NCI-H2171 (cell line): ENCODE results near the gene CFAP46.
A peak's percentile ranks its signal among the peaks of the same experiment; 100 is the strongest.

Source experiments
- DNase-seq: peaks from one replicate; lab custom pipeline; 2025; lab: John Stamatoyannopoulos, UW

CFAP46 gene

GRCh38 chr10:132861884-132862461 is 80.4 kb downstream of the CFAP46 start:
- DNase-seq, result no peak

DNA sequence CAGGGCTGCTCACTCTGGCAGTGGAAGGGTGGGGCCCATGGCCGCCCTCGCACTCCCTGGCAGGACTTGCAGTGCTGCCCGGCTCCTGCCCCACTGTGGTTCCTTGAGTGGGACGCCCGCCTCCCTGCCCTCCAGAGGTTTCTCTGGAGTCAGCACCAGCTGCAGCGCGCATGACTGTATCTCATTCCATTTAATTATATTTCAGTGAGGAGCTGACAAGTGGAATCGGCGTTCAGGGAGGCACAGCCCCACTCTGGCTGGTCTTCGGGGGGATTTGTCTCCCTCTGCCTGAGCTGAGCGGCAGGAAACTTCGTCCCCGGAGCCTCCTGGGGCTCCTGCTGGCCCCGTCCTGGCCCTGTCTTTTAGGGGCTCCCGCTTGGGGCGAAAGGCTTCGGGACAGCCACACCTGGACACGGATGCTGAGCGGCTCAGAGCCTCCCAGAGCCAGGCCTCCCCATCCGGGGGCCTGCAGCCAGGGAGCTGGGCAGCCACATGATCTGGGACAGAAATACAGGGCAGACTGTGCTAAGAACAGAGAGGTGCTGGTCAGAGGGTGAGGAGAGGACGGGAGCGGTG is 81.2 kb downstream of the CFAP46 start:
- DNase-seq, result no peak

- DNase-seq, result no peak
Measured at GRCh38 chr10:132860532-132860931, 81.8 kb downstream of the CFAP46 start.

DNA sequence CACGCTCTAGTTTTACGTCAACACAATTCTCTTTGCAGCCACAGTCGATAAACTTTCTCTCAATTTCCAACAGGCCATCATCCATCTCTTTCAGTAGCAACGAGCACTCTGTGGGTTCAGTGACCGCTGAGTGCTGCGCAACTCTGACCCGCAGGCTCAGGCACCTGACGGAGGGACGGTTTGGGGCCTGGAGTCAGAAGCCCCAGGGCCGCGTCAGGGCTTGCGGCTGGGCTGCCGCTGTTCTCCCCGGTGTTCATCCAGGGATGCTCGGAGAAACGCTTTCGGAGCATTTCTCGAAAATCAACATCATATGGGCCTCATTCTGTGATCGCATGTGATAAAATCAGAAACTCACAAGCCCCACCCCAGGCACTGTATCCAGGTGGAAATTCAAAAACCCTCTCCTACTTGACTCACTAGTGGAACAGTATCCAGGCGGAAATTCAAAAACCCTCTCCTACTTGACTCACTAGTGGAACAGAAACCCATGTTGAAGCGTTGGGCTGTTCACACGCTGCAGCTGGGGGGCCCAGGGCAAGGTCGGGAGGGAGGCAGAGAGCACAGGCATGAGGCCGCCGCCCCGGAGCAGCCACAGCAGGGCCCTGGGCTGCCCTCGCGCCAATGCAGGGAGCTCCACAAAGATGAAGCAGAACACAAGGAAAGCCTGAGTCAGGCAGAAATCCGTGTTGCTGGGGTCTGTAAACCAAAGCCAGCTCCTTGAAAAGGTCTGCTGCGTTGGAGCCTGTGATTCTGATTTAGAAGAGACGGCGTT is 83.1 kb downstream of the CFAP46 start:
- no peak for DNase-seq

DNA sequence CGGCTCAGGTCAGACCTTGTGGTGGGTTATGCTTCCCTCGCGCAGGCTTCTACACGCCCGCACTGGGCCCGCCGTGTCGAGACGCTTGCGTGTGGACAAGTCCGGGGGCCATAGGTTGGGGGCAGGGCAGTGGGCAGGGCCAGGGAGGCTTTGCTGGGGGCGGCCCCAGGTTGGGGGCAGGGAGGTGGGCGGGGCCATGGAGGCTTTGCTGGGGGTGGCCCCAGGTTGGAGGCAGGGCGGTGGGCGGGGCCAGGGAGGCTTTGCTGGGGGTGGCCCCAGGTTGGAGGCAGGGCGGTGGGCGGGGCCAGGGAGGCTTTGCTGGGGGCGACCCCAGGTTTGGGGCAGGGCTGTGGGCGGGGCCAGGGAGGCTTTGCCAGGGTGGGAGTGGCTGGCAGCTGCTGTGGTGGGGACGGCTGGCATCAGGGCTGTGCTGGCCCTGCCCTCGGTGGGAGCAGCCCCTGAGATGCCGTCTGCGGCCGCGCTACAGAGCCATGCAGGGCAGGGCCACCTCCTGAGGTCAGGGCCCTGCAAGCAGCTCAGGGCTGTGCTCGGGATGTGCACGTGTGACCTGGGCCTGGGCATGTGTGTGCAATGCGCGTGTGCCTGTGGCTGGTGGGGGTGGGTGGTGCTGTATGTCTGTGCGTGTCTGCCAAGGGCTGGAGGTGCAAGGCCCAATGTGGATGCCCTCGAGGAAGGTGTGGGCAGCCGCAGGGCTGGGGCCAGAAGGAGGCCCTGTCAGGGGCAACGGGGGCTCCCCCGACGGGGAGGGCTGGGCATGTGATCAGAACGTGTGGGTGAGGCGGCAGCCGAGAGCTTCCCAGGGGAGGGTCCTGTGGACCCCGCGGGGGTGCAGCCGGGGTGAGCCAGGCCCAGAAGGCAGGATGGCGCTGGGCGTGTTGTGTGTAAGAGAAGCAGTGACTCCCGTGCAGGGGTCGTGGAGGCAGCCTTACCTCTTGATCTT is 84.0 kb downstream of the CFAP46 start:
- DNase-seq, result no peak

DNA sequence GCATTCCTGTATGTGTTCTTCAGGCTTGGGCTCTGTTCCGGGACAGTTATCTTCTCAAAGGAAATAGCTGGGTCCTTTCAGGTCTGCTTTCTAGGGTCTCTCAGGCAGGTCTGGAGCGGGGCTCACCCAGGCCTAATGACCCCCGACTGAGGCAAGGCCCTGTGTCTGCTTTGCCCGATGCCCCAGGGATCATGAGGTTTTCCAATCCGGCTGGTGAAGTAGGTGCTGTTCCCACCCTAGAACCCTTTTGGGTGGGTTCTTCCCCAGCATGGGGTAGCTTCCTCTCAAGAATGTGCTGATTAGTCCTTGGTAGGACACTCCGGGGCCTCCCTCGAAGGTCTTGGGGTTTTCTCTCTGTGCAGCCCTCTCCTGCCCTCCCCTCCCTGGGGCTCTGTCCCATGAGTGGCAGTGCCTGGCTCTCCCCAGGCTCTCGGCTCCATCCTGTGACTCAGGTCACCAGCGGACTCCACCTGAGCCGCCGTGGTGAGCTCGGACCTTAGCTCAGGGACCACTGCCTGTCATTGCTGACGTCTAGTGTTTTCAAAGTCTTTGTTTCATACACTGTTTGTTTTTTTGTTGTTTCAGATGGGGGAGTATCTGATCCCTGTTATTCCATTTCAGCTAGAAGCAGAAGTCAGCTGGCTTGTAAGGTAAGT is 85.4 kb downstream of the CFAP46 start:
- DNase-seq, result no peak

GRCh38 chr10:132855889-132856288 is 86.5 kb downstream of the CFAP46 start:
- DNase-seq, result no peak

- no peak for DNase-seq
Measured at GRCh38 chr10:132851451-132851850, 90.9 kb downstream of the CFAP46 start.

- DNase-seq, result no peak
Measured at GRCh38 chr10:132850896-132851295, 91.5 kb downstream of the CFAP46 start.

DNA sequence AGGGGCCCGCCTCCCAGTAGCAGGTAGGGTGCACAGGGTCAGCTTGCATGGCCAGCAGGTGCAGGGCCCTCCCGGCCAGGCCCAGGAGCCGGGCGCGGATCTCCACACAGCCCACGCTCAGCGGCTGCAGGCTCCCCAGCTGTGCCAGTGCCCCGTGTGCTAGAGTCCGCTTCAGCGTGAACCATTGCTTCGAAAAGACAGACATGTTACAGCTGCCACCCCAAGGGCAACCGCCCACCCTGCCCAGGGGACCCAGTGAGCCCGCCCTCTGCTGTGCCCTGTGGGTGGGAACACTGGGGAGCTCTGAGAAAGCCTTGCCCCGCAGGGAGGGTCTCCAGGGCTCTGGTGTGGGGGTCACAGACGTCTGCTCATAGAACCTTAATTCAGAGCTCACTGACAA is 92.1 kb downstream of the CFAP46 start:
- DNase-seq, result no peak

- no peak for DNase-seq
Measured at GRCh38 chr10:132849546-132850031, 92.8 kb downstream of the CFAP46 start.

DNA sequence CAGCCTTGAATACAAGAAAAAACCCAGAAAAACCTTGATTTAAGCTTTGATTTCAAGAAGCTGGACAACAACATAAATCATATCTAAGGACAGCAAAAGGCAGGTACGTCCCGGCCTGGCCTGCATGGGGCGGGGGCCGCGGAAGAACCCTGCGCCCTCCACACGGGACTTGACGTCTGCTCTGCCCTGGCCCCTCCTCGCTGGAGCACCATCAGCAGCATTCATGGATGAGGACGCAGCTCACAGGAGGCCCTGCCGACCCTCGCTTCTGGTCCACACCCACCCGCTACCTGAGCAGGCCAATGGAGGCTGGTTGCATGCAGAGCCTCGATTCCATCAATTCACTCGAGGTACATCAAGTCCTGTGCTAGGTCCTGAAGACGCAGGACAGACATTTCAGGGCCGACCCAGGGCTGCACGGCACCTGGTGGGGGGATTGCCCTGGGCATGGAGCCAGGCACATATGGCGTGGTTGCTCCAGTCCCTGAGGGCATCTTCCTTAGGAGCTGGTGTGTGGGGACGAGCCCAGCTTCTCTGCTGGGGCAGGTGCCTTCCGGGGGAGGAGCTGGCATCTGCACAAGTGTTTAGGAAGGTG is 93.3 kb downstream of the CFAP46 start:
- DNase-seq, result peak; percentile 55

DNA sequence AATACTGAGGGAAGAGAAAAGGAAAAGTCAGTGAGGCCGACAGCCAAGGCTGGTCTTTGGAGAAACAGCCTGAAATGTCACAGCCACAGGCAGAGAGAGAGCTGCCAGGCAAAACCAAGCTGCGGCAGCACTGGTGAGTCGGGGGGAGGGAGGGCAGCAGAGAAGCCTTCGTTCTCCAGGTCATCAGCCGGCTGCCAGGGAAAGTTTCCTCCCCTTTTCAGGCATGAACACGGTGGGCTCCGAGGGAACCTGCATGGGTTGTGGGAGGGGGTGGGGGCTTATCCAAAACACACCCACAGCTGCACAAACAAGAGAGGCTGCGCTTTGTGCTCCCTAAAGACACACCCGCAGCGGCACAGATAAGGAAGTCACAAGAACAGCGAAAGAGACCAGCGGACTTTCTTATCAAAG is 94.1 kb downstream of the CFAP46 start:
- no peak for DNase-seq

- no peak for DNase-seq
Measured at GRCh38 chr10:132847856-132848255, 94.5 kb downstream of the CFAP46 start.

GRCh38 chr10:132847416-132847777 is 95.0 kb downstream of the CFAP46 start:
- DNase-seq, result no peak

DNA sequence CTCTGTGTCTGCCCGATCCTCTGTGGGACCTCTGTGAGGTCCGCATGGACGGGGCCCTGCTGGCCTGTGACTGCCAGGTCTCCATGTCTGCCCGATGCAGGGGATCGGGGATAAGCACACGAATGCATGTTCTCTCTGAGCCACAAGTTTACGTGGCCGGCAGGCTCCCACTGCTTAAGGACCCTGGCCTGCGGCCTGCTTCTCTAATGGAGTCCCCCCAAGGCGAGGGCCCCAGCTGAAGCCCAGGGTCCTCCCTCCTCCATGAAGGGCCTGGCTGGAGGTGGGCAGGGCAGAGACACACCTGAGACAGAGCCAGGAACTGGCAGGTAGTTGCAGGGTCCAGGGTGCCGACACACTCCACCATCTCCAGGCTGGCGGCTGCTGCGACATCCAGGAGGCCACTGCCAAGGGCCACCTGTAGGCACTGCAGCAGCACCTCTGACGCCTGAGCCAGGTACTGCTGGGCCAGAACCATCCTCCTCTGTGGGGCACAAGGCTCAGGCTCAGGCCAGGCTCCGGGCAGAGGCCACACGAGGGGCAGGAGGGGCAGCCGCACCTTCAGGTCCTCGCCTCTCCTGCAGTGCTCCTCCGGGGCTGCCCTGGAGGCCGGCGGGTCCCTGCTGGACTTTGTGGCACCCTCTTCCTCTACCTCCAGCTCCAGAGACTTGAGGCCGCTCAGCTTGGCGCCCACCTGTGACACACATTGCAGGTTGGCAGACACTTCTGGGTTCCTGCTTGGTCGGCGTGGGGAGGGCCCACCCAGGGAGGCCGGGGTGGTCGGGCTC is 95.5 kb downstream of the CFAP46 start:
- no peak for DNase-seq

DNA sequence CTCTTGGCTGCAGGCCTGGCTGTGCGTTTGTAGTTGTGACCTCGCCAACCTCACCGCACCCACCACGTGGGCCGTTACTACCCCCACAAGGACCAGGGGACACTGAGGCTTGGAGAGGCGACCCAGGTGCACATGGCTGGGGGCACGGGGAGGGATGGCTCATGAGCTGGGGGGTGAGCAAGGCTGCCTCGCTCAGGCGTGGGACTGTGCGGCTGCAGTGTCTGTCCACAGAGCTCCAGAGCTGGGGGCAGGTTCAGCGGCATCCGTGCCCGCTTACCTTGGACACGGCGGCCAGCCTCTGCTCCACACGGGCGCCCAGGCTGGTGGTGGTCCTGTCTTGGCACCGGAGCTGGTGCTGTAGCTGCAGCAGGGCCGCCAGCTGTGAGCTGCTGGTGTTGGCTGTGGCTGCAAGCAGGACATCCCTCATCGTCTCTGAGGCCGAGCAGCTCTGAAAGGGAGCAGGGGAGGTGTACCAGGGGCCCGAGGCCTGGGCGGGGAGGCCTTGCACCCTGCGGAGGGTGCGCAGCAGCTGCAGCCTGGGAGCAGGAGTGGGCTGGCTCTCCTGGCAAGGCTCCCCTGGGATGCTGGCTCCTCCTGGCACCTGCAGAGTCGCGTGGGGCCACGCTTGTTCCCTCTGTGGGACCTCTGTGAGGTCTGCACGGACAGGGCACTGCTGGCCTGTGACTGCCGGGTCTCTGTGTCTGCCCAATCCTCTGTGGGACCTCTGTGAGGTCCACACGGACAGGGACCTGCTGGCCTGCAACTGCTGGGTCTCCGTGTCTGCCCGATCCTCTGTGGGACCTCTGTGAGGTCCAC is 96.4 kb downstream of the CFAP46 start:
- DNase-seq, result no peak

DNA sequence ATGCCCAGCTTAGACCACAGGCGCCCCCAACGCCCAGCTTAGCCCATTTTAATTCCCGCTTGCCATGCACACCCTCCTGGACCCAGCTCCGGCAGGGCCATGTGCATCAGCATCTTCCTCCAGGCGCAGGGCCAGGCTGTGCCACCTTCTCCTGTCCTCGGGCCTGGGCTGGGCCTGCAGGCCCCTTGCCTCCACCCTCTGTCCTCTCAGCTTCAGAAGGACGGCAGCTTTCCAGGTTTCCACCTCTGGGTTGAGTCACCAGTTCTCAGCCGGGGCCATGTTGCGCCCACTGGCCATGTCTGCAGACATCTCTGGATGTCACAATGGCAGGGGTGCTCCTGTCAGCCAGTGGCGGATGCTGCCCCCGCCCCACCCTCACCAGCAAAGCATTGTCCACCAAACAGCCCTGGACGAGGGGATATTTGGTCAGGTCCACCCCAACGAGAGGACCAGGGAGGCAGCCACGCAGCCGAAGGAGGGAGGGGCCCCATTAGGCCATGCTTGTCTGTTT is 97.3 kb downstream of the CFAP46 start:
- DNase-seq, result no peak

DNA sequence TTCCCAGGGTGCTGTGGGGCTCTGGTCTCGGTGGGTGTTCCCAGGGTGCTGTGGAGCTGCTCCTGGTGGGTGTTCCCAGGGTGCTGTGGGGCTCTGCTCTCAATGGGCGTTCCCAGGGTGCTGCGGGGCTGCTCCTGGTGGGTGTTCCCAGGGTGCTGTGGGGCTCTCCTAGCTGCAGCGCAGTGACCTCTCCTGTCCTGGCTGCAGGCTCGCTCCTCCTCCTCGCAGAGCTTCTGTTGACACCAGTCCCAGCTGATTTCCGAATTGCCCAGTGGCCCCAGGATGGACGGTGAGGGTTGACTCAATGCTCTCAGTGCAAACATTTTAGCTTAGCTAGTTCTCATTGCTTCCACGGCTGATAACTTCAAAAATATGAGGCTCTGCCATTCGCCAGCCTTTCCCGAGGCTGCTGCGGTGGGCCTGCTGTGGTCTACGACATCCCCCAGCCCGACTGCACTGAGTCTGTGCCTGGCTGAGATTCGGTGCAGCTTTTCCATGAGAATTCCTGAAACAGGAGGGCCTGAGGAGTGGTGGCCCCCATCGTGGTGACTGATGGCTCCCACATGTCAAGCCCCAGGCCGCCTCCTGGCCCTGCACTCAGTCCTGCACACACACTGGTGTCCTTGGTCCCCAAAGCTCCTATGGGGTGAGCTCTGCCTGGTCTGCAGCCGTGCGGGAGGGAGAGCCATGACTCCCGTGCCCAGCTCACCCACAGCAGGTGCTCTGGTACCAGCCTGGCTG is 98.1 kb downstream of the CFAP46 start:
- DNase-seq, result no peak
